Progenitor cell of endocrine pancreas (in vitro differentiated cells): Measurements from ENCODE around the gene ABO. TPM values are rescaled to one million over a fixed set of nuclear protein-coding genes. Genes with fewer than 3 reads are reported as not detected.
"Not testable (repeated sequence)": the region's sequence is repeated elsewhere in the genome, so short reads cannot be mapped to it uniquely, and the experiment has no call there.

Experiments used
- DNase-seq: peaks from one replicate; pipeline ENCODE4 v3.0.0; 2021; ENCODE audit warnings: low spot score; ENCODE audit not compliant: unreplicated experiment
- H3K27ac Mint-ChIP-seq: 2 replicates; pipeline ENCODE4 v1.8.0; 2021; ENCODE audit warnings: mild to moderate bottlenecking, moderate library complexity, mixed read lengths
- H3K27me3 Mint-ChIP-seq: 2 replicates; pipeline ENCODE4 v1.8.0; 2021; ENCODE audit warnings: mixed read lengths
- H3K36me3 Mint-ChIP-seq: 2 replicates; pipeline ENCODE4 v1.8.0; 2022; ENCODE audit warnings: mixed read lengths; ENCODE audit not compliant: insufficient read depth
- H3K4me1 Mint-ChIP-seq: 2 replicates; pipeline ENCODE4 v1.8.0; 2021; ENCODE audit warnings: low read depth, mixed read lengths
- H3K4me3 Mint-ChIP-seq: 2 replicates; pipeline ENCODE4 v1.8.0; 2021; ENCODE audit warnings: low read depth, mild to moderate bottlenecking, moderate library complexity, mixed read lengths
- H3K9me3 Mint-ChIP-seq: 2 replicates; pipeline ENCODE4 v1.8.0; 2021; ENCODE audit warnings: low read depth, mixed read lengths
- CTCF ChIP-seq: fragments of 200-600 bp; sonication (generic); IDR thresholded peaks from one replicate; pipeline ENCODE4 v1.5.0; 2021; ENCODE audit warnings: antibody characterized with exemption, mild to moderate bottlenecking; ENCODE audit not compliant: unreplicated experiment
- total RNA-seq: library from RNA; stranded (reverse); gene quantifications from 2 replicates; pipeline ENCODE4 v1.2.1, GENCODE V29; 2021

Gene ABO
- total RNA-seq, 1 donor from 2014 or later: 10.3 TPM

DNA sequence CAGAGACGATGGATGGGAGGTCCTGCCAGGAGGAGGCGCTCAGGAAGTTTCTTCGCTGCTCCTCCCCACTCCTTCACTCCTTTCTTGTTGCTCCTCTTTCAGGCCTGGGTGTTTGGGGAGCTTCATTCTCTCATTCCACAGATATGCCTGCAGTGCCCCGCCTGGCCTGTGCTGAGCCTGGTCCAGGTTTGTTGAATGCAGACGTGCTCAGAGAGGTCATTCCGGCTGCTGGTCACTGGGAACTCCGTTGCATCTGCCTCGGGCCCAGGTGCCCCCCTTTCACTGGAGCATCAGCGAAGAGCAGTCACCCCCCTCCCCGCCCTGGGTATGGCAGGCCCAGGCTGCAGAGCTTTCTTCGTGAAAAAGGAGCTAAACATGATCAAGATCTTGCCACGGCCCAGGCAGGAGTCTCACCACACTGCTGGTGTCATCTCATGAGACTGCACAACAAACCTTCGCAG lies 45.5 kb upstream of the ABO start:
- Mint-ChIP-seq H3K27me3 (peaks cover 6% of the 10 kb centered on the region), H3K9me3 (peaks cover 5% of the 10 kb centered on the region), H3K4me1 (no peaks in the 10 kb centered on the region), H3K27ac (no peak overlapping the region), H3K36me3 (no peaks in the 10 kb centered on the region), H3K4me3 (no peak overlapping the region)
- DNase-seq: no peak
- TF ChIP-seq CTCF: no peak

GRCh38 chr9:133317551-133317950 lies 42.5 kb upstream of the ABO start:
- H3K9me3 Mint-ChIP-seq, H3K27ac Mint-ChIP-seq, H3K27me3 Mint-ChIP-seq, H3K4me1 Mint-ChIP-seq, H3K4me3 Mint-ChIP-seq, H3K36me3 Mint-ChIP-seq, DNase-seq: not testable (repeated sequence)

DNA sequence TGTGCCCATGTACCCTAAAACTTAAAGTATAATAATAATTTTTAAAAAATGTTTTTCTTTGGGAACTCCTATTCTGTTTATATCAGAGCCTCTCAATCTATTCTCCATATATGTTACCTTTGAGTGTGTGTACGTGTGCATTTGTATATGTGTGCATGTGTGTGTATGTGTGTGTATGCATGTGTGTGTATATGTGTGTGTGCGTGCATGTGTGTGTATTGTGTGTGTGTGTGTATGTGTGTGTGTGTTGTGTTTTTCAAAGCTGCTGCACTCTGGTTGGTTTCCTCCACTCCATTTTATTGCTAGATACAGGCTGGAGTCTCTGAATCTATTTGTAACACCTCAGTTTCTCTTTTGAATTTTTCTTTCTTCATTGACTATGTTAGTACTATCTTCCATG lies 41.0 kb upstream of the ABO start:
- no peak overlapping the region for H3K4me3 Mint-ChIP-seq
- no peaks in the 10 kb centered on the region for H3K36me3 Mint-ChIP-seq
- H3K9me3 Mint-ChIP-seq: no peaks in the 10 kb centered on the region
- no peak for DNase-seq
- no peak for TF ChIP-seq CTCF
- no peak overlapping the region for H3K27ac Mint-ChIP-seq
- peaks cover 4% of the 10 kb centered on the region for H3K27me3 Mint-ChIP-seq
- no peaks in the 10 kb centered on the region for H3K4me1 Mint-ChIP-seq

DNA sequence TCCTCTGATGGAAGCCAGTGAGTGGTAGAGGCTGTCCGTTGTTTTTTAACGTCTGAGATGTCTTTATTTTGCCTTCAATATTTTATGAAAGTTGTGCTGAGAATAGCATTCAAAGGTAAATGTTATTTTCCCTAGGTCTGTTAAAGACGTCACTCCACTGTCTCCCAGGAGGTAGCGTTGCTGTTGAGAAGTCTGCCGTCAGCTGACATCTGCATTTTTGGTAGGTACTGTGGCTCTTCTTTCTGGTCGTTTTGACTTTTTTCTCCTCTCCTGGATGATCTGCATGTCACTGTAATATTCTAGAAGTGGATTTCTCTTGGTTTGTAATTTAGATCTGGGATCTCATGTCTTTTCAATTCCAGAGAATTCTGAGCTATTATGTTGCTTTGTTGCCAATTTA lies 34.6 kb upstream of the ABO start:
- TF ChIP-seq CTCF: no peak
- Mint-ChIP-seq H3K4me1 (no peaks in the 10 kb centered on the region), H3K9me3 (peaks cover 8% of the 10 kb centered on the region), H3K27me3 (peaks cover 17% of the 10 kb centered on the region), H3K27ac (no peak overlapping the region), H3K36me3 (no peaks in the 10 kb centered on the region), H3K4me3 (no peak overlapping the region)
- DNase-seq: no peak

DNA sequence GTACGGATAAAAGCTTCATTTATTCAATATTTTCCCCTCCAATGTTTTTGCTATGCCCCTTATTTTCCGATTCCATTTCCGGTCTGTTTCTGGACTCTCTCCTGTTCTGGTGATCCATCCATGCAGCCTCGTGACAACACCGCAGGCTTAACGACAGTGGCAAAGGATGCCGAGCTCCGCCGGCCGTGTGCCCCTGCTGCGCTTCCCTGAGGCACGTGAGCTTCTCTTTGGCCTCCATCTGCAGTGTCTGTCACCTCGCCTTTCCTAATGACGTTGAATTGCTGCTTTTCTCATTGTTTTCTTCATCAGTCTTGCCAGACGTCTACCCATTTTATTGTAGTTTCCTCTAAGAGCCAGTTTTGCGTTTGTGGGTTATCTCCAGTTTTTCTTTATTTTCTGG lies 32.3 kb upstream of the ABO start:
- peaks cover 19% of the 10 kb centered on the region for H3K27me3 Mint-ChIP-seq
- DNase-seq: no peak
- H3K4me1 Mint-ChIP-seq: no peaks in the 10 kb centered on the region
- no peak overlapping the region for H3K27ac Mint-ChIP-seq
- H3K9me3 Mint-ChIP-seq: peaks cover 8% of the 10 kb centered on the region
- TF ChIP-seq CTCF: no peak
- H3K4me3 Mint-ChIP-seq: no peak overlapping the region
- no peaks in the 10 kb centered on the region for H3K36me3 Mint-ChIP-seq

- Mint-ChIP-seq H3K27ac (no peak overlapping the region), H3K9me3 (peaks cover 8% of the 10 kb centered on the region), H3K27me3 (peaks cover 23% of the 10 kb centered on the region), H3K4me1 (no peaks in the 10 kb centered on the region), H3K36me3 (no peaks in the 10 kb centered on the region), H3K4me3 (no peak overlapping the region)
- no peak for DNase-seq
- TF ChIP-seq CTCF: no peak
Observed at GRCh38 chr9:133306242-133307204, 31.5 kb upstream of the ABO start.
